Ovary (tissue), 3 donors: Measurements from ENCODE around the gene TP63.

Experiments used
- CTCF ChIP-seq, 3 donors: fragments of 450-650 bp in 2 of 3; fragments of 200-600 bp in 1 of 3; IDR thresholded peaks; one replicate each; pipeline versions ENCODE4 v1.5.1 to v1.8.0; 2016 to 2022; ENCODE audit warnings: antibody characterized with exemption in 3 of 3, mild to moderate bottlenecking in 1 of 3
- EP300 ChIP-seq: sonication (generic); formaldehyde crosslinking; IDR thresholded peaks from one replicate; pipeline ENCODE4 v1.6.1; 2017; ENCODE audit warnings: antibody characterized with exemption
- POLR2A ChIP-seq: fragments of 450-650 bp; IDR thresholded peaks from one replicate; pipeline ENCODE4 v1.6.1; 2017; ENCODE audit warnings: antibody characterized with exemption, mild to moderate bottlenecking, moderate library complexity
- donor health status: DM: no; HTN: no; CAD: no.

GRCh38 chr3:189941125-189941524 is 309.9 kb downstream of the TP63 start:
- TF ChIP-seq CTCF (IDR thresholded peaks at IDR 0.05), result no peak
- no peak for TF ChIP-seq POLR2A
- TF ChIP-seq EP300, result no peak
